NCI-H2227 treated with DMSO at 0.1 percent for 48 hours (cell line): ENCODE data around the gene PDRG1.

ENCODE experiments used
- DNase-seq: peaks from one replicate; lab custom pipeline; 2025; lab: John Stamatoyannopoulos, UW

PDRG1 gene

DNA sequence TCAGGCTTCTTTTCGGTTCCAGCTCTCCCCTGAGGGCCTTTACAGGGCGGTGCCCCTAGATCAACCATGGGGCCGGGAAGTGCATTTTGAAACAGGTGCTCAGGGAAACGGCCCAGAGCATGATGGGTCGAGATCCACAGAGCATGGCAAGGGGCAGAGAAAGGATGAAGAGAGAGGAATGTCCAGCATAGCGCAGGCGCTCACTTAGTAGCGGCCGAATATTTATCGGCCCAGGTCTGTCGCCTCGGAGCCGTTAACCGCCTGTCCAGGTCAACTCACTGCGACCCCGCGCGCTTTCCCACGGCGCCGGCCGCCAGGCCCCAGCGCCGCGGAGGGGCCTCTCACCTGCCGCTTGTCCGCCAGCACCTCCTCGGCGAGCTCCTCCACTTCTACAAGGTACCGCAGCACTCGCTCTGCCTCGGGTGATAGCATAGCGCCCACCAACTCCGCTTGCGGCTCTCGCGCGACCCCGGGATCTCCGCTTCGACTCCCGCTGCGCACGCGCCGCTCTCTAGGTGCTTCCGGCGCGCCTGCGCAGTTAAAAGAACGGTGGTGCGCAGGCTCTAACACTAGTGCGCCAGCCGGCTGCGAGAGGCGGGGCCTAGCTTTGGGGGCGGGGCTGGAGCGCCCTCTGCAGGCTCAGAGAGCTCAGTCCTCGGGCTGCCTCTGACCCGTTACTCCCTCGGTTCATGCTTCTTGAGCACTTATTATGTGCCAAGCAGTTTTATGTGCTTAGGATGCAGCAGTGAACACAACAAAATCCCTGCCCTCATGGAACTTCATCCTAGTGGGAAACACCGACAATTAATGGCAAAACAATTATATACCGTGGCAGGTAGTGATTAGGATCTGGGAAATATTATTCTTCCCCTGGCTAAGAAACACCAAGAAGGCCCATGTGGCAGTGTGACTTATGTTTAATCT lies at the start of gene PDRG1:
TSS of gene PDRG1 (minus strand) at position 517 of the 924 bp plus-strand sequence. CDS start at position 432, 85 bp downstream.
- DNase-seq = peak; percentile 99

DNA sequence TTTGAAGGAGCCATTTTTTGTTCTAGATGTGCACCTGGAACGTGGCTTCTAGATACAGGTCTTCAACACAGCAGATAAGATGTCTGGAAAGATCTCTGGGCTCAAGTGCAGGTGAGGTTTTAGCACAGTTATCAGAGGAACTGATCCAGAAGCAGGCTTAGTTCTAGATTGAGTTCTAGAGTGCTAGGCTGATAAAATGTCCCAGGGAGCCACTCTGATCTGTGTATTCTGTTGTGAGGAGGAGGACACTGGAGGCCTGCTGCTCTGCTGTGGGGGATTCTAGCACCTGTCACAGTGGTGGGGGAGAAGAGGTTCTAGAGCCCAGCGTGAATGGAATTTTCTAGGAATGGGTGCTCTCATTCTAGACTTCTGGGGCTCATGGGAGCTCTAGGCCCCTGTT lies 46.4 kb upstream of the PDRG1 start:
- DNase-seq = no peak

DNA sequence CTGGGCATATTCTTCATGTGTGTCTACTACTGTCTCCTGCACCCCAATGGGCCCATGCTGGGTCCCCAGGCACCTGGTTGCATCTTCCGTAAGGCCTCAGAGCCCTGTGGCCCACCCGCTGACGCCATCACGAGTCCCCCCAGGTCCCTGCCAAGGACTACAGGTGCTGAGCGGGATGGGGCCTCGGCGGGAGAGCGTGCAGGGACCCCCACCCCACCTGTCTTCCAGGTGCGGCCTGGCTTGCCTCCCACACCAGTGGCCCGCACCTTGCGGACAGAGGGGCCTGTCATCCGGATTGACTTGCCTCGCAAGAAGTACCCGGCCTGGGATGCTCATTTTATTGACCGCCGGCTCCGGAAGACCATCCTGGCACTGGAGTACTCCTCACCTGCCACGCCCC lies 45.1 kb upstream of the PDRG1 start:
- no peak for DNase-seq

DNA sequence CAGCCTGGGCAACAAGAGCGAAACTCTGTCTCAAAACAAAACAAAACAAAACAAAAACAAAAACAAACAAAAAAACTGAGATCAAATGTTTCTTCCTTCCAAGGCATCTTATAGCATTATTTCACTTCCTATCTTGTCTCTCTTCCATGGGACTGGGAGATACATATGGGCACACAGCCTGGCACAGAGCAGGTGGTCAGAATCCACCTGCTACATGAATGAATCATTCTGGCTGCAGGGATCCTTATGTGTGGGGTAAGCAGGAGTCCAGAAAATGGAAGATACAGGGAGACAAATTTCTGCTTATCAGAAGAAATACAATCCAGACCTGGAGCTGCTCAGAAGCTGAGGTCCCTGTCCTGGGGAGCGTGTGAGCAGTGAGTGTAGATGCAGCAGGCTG lies 40.2 kb upstream of the PDRG1 start:
- no peak for DNase-seq

GRCh38 chr20:31991339-31991705 lies 39.5 kb upstream of the PDRG1 start:
- DNase-seq = peak; percentile 8

DNA sequence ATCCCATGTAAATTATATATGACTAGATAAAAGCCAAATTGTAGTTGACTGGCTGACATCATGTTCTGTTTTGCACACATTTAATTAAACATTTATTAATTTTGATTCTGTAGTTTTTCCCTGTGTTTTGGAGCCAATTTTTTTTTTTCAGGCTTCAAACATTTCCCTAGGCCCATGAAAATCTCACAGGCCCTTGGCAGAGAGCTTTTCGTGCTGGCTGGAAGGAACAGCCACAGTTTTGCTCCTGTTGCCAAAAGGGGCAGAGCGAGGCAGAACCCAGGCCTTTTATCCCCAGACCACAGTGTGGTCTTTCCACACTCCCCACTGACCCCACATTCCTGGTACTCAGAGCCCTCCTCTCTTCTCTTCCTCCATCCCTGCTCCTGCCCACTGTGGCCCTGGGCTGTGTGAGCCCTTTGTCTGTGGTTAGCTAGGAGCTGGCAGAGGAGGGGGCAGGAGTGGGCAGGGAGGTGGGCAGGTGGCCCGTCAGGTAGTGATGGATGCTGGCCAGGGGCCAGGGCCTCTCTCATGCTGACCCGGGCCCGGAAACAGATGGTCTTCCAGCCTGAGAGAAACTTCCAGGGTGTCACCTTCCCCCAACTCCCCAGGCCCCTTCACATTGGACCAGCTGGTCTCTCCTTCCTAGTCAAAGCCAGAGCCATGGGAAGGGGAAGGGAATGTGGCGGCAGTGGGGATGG lies 38.9 kb upstream of the PDRG1 start:
- no peak for DNase-seq

GRCh38 chr20:31989030-31989645 lies 37.3 kb upstream of the PDRG1 start:
- no peak for DNase-seq

- DNase-seq = no peak
Measured at GRCh38 chr20:31988430-31989015, 36.7 kb upstream of the PDRG1 start.

GRCh38 chr20:31987744-31988143 lies 35.9 kb upstream of the PDRG1 start:
- DNase-seq = no peak

GRCh38 chr20:31984981-31985471 lies 33.2 kb upstream of the PDRG1 start:
- no peak for DNase-seq

DNA sequence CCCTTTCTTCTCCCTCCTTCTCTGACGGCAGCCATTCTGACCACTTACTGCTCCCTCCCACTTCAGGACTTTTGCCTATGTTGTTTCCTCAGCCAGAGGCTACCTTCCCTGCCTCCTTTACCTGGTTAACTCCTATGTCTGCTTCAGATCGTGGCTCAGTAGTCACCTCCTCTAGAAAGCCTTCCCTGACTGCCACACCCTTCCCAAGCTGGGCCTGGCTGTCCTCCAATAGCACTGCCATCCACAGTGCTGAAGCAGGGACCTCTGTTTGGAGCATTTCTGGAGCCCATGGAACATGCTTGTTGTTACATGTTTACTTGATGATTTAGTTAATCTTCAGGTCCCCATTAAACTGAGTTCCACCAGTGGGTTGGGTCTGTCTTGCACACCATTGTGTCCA lies 29.9 kb upstream of the PDRG1 start:
- no peak for DNase-seq

DNA sequence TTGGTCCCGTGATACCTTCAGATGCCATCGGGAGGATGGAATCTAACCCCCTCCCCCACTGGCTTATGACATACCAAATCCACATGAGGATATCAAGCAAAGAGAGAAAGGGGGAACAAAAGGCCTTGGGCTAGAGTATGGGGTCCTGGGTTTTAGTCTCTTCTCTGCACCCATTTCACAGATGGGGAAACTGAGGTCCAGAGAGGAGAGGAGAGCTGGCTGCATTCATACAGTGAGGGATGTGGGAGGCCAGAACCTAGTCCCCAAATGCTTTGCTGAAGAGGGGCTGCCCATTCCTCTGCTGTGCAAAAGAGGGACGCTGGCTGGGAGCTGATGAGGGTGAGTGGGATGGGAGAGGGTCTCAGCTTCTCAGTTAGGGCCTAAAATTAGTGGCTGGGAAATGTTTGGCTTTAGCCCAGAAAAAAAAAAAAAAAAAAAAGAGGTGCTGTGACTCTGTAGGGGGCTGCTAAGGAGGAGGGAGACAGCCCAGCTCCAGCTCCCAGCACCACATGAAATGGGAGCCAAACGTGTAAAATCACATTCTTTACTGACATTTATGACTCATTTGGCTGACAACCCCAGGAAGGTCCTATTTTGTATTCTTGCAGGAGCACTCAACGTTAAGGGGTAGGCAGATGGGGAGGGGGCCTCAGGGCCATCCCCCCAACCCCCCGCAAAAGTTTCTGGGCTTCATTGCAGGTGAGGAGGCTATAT lies 28.0 kb upstream of the PDRG1 start:
- DNase-seq = no peak

GRCh38 chr20:31977080-31977479 lies 25.2 kb upstream of the PDRG1 start:
- DNase-seq = no peak

- no peak for DNase-seq
Measured at GRCh38 chr20:31975874-31976273, 24.0 kb upstream of the PDRG1 start.

- peak; percentile 56 for DNase-seq
Measured at GRCh38 chr20:31974951-31975487, 23.2 kb upstream of the PDRG1 start.

GRCh38 chr20:31974296-31974695 lies 22.4 kb upstream of the PDRG1 start:
- DNase-seq = no peak

- DNase-seq = no peak
Measured at GRCh38 chr20:31972471-31973021, 20.7 kb upstream of the PDRG1 start.

DNA sequence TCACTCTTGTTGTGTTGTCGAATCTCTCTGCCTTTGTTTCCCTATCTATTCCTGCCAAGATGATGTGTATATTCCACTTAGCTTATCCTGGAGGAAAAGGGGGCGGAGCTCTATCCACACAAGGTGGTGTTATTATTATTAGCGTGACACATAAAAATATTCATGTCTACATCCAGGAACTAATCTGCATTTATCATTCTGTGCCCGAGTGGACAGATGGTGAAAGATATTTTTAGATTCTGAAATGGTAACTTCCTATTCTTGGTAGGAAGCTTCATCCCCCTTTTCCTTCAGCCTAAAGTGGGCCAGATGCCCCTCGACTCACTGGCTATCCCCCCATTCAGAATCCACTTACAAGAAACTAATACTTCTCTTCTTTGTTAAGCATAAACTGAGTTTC lies 18.1 kb upstream of the PDRG1 start:
- DNase-seq = no peak

DNA sequence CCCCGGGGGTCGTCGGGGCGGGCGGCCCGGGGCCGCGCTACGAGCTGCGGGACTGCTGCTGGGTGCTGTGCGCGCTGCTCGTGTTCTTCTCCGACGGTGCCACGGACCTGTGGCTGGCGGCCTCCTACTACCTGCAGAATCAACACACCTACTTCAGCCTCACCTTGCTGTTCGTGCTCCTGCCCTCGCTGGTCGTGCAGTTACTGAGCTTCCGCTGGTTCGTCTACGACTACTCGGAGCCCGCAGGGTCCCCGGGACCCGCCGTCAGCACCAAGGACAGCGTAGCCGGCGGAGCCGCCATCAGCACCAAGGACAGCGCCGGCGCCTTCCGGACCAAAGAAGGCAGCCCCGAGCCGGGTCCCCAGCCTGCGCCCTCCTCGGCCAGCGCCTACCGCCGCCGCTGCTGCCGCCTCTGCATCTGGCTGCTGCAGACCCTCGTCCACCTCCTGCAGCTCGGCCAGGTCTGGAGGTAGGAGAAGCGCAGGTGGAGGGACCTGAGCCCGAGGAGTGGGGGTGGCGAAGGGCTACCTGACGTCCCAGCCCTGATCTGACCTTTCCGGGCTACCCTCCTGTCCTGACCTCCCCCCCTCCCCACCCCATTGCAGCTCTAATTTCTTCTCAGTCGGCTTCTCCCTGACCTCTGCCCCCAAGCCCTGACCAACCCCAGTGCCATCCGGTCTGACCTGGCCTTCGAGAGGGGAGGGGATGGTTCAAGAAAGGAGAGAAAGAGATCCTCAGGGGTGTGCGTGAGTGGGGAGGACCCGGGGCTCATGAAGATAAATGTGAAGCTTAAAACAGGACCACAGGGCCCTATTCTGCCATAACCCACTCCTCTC lies 16.7 kb upstream of the PDRG1 start:
- peak; percentile 17 for DNase-seq

DNA sequence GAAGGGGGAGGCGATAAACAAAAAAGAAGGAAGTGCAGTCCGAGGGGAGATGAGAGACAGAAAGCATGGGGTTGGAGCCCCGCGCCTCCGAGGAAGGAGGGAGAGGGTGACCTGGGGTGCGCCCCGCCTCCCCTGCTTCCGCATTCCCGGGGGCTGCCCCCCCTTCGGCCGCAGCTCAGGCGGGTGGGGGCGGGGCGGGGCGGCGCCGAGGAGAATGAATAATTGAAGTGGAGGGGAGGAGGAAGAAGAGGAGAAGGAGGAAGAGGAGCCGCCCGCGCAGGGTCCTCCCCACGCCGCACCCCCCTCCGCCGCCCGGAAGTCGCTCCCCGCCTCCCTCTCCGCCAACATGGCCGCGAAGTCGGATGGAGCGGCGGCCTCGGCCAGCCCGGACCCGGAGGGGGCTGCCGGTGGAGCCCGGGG lies 16.0 kb upstream of the PDRG1 start, which contains the start of gene XKR7:
TSS of gene XKR7 (plus strand) at position 322 of the 420 bp plus-strand sequence. CDS start at position 347, 25 bp downstream.
- peak; percentile 54 for DNase-seq
